Stimulated activated CD8-positive, alpha-beta memory T cell treated with anti-CD3 and anti-CD28 coated beads, Interleukin-12 subunit alpha, Interleukin-12 subunit beta, amount 100 ng/mL, for 1 hour (primary cell): ENCODE results near the gene ACVR1B.

Experiments used
- DNase-seq: peaks from one replicate; pipeline ENCODE4 v3.0.0-alpha.2; 2020; ENCODE audit warnings: low read depth

ACVR1B gene

DNA sequence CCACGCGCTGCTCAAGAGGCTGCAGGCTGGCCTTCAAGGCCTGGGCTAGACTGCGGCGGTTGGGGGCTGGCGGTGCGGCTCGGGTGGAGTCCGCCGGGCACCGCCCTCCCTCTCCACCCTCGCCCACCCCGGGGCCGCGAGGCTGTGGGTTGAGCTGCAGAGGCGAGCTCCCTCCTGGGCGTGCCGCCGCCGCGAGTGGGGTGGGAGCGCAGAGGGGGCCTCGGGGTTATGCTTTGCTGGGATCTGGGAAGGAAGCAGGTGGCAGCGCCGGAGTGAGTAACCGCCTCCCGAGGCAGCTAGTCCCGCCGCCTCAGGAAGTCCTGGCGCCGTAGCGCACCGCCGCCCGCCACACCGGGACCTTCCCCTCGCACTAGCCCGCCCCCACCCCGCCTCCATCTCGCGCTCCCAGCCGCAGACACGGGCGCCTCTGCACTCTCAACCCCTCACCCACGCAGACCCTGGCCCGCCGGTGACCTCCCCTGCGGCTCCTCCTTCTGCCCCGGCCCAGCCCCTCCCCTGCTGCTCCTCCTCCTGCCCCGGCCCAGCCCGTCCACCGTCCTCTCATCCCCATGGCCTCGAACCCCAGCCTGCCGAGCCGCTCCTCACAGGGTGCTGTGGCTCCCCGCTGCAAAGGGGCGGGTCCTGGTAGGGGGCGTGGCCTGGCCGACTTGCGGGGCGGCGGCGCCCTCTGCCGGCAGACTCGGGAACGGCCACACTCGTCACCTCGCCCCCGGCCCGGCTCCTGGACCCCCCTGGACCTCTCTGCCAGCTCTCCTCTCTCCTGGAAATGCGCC lies 71.9 kb downstream of the ACVR1B start:
- peak; percentile 86 for DNase-seq

DNA sequence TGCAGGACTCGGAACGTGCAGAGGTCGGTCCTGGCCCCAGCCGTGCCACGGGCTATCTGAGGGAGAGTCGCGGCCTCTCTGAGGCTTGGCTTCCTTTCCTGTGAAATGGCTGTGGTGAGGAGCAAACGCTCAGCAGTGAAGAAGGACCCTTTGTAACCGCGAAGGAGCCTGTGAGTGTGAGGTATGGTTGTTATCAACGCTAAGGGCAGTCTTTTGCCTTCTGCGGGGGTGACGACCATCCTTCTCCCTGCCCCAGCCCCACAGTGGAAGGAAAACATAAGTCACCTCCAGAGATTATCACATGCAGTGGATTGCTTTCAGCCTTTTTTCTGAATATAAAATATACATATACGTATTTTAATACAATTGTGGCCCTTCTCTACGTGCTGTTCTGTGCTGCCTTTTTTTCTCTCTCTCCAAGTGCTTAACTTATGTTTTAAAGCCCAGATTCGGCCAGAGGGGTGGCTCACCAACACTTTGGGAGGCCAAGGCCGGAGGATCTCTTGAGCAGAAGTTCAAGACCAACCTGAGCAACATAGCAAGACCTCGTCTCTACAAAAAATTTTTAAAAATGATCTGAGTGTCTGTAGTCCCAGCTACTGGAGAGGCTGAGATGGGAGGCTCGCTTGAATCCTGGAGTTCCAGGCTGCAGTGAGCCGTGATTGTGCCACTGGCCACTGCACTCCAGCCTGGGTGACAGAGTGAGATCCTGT lies 72.6 kb downstream of the ACVR1B start:
- DNase-seq: no peak

- DNase-seq: no peak
These were observed 73.3 kb downstream of the ACVR1B start for GRCh38 chr12:52024845-52025230.

DNA sequence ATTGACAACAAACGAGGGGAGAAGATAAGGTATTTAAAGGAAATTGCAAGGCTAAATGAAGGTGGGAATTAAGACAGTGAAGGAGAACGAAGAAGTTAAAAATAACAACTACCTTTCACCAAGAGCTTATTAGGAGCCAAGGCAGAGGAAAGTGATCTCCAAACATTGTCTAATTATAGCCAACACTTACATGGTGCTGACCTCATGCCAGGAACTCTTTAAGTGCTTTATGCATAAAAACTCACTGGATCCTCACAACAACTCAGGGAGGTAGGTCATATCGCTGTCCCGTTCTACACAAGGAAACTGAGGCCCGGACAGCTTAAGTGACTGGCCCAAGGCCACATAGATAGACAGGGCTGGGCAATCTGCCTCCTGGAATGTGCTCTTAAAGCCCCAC lies 74.8 kb downstream of the ACVR1B start:
- DNase-seq: no peak

DNA sequence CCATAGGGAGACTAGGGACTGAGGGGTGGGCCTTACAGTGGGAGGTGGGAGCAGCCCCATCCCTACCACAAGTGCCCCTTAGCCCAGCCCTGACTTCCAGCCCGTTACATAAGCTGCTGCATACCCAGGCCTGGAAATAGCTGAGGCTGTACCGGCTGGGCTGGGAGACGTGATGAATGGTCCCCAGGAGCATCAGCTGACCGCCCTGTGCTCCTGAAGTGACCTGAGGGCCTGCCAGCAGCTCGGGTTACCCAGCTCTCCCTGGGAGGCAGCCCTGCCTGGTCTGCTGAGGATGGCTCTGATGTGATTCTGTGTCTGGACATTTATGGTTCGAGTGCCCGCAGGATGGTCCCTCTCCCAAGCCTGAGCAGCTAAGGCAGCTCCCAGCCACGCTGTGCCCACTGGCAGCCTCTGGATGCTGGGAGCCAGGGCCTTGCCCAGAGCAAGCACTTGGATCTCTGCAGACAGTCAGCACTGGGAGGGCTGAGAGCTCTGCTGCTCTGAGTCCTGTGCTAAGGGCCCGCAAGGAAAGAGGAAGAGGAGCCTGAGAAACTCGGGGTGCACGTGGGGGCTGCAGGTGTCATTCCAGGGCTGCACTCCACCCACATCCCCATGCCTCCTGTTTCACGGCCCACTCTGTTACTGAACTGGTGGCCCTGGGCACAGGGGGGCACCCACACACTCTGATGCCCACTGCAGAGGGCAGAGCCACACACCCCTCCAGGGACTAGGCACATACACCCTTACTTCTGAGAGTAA lies 75.8 kb downstream of the ACVR1B start:
- no peak for DNase-seq

DNA sequence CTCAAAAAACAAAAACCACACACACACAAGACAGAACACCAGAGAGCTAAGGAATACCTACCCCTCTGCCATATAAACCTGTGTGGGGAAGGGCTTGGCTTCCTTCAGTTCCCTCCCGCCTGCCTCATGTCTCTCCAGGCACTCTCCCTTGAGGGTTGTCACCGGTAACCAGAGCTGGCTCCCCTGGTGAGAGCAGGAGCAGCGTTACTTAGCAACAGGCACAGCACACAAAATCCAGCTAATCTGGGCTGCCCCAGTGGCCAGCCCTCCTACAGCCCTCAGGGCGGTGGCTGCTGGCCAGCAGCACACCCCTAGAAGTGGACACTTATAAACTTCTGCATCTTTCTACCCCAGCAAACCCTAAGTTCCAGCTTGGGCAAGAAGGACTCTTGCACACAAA lies 78.2 kb downstream of the ACVR1B start:
- DNase-seq: no peak

- no peak for DNase-seq
These were observed 80.9 kb downstream of the ACVR1B start for GRCh38 chr12:52032446-52032803.

GRCh38 chr12:52032804-52033445 lies 81.4 kb downstream of the ACVR1B start:
- DNase-seq: peak; percentile 81

DNA sequence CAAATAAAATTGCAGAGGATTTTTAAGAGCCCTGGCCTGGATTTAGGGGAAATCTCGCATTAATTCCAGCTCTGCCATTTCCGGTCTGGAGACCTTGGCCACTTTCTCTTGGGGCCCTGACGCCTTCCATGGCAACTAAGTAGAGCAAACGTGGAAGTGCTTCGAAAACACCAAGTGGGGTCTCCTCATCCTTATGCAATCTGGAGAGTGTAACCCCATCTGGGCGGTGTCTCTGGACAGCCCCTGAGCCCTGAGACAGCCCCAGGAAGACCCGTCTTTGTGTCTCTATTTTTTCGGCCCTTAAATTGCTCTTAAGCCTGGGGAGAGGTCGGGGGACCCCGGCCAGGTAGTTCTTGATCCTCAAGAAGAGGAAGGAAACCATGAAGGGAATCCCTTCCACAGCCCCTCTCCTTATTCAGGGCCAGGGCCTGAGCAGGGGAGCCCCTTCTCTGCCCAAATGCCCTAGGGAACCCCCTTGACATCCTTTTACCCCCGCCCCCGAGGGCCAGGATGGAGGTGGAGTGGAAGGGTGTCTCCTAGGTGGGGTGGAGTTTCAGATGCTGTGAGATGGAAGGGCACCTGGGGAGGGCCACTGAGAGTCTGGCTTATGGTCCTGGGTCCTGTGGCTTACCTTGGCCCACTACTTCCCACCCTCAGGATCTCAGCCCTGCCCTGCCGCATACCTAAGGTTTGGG lies 82.1 kb downstream of the ACVR1B start:
- no peak for DNase-seq

- DNase-seq: no peak
These were observed 83.7 kb downstream of the ACVR1B start for GRCh38 chr12:52035190-52035589.

DNA sequence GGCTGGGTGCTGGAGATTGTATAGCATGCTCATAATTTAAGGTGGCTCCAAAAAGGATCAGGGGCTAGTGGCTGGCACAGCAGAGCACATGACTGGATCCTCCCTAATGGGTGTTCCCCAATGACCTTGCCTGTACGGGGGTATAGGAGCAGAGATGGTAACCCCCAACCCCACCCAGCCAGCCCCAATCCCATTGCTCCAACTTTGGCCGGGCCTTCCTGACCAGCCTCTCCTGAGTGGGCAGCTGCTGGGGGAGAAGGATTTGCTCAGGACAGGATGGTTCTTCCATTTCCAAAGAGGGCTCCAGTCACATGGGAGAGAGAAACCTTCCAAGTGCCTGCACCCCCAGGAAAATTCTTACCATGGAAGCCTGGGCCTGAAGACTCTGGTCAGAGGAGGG lies 84.4 kb downstream of the ACVR1B start:
- DNase-seq: no peak

- DNase-seq: peak; percentile 85
These were observed 85.2 kb downstream of the ACVR1B start for GRCh38 chr12:52036587-52037171.

- no peak for DNase-seq
These were observed 85.9 kb downstream of the ACVR1B start for GRCh38 chr12:52037248-52037861.

DNA sequence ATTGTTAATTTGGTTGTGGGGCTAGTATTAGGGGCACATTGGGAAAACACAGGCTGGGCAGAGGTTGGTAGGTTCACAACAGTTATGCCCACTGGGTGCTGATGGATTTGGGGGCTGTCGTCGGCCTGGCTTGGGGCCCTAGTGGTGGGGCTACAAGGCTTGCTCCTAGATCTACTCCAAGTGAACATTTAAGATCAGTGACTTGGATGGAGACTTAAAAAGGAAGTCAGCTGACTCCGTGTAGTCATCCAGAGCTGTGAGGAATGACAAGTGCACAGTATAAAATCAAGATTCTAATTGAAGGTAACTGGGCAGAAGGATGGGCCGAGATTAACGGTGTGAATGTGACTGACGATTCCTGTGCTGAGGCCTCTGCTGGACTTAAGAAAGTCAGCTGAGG lies 86.9 kb downstream of the ACVR1B start:
- DNase-seq: no peak

GRCh38 chr12:52041035-52041434 lies 89.5 kb downstream of the ACVR1B start:
- no peak for DNase-seq

GRCh38 chr12:52041695-52042123 lies 90.2 kb downstream of the ACVR1B start:
- peak; percentile 35 for DNase-seq

DNA sequence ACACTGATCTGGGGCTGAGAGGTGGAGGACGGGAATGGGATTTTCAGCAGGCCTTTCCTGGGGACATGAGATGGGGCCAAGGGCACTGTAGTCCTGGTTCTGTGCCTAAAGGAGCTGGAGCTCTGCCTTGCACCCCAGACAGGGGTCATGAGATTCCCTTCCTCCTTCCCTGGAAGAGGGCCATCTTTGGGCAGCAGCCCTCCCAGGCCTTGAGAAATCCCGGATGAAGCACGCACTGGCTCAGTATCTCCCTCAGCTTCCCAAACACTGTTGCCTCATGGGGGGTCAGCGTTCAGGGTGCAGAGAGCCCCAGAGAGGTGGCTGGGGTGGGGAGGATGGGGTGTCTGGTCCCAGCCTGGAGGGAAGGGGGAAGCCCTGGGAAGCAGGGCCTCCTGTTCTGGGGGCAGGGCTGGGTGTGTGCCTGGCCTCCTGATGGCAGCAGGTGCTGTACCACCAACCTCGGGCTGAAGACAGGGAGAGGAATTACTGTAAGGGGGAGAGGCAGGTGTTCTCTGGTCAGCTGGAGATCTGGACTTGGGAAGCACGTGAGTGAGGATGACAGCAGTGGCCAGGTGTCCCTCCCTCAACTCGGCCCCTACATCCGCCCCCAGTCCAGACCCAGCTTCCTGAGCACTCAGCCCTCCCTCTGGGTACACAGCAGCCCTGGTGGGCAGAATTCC lies 91.3 kb downstream of the ACVR1B start:
- no peak for DNase-seq

DNA sequence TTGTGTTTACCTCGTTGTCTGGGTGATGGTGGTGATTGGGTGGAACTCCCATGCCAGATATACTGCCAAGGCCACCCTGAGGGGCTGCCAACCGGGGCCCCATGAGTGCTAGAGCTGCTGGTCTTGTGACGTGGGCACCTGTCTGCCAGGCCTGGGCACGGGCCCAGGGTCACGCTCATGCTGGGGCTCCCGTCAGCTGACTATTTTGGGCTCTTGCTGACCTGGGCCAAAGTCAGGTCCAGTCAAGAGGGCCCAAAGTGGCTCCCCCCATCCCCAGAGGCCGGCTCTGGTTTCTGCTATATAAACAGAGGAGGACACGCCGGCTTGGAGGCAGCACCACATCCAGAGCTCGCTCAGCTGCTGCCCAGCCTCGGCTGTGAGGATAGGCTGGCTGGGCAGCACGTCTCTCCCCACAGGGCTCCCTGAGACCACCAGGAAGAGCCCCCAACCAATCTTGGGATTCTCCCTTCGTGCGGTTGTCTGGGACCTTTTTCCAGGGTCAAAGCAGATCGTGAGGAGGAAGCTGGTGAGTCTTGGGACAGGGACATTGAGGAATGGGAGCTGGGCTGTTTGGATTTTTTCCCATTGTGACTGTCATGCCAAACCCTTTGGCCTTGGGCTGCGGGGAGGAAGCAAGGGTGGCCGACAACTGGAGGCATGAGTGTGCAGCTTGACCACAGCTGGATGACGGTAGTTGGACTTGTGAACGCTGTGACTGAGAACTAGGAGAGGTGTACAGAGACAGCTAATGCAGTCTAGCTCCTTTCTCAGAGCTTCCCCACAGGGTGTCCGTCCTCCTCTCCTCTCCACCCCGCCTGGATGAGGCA lies 92.1 kb downstream of the ACVR1B start:
- DNase-seq: no peak

DNA sequence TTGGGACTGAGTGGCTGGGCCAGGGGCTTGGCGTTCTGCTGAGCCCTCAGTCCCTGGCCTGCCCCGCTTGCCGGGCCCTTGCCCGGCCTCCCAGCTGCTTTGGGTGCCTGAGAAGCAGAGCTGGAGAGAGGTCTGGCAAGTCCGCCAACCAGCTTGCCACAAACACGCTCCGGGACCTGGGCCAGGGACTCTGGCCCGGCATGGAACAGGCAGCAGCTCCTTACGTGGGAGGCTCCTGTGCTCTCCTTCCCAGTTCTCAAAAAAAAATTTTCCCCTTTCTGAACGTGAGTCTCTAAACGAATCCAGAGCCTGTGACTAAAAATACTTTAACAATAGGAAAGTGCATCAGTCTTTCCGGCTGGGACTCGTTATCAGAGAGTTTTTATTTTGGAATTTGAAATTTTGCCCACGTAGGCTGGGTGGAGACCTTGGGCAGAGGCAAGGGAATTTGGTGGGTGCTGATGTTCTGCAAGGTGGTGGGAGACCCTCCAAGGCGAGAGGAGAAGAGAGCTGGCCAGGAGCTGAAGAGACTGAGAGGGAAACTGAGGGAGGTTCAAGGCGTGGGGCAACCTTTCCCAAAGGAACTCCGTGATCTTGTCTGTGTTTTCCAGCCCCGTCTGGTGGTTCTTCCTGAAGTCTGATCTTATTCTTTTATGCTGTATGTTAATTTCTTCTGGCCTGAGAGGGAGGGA lies 92.9 kb downstream of the ACVR1B start:
- DNase-seq: no peak
